Raji (cell line): ENCODE results near the gene CNTNAP5.

Experiments used
- POLR2A ChIP-seq: IDR thresholded peaks from 2 replicates; pipeline ENCODE4 v1.6.1; 2011; ENCODE audit warnings: low read depth, low read length, control low read depth; ENCODE audit not compliant: insufficient read depth

CNTNAP5 gene

GRCh38 chr2:124560592-124561112, 535.6 kb downstream of the CNTNAP5 start:
- TF ChIP-seq POLR2A: no peak

GRCh38 chr2:124561486-124561885, 536.4 kb downstream of the CNTNAP5 start:
- no peak for TF ChIP-seq POLR2A

GRCh38 chr2:124563426-124563825, 538.3 kb downstream of the CNTNAP5 start:
- TF ChIP-seq POLR2A: no peak

GRCh38 chr2:124566518-124566970, 541.5 kb downstream of the CNTNAP5 start:
- TF ChIP-seq POLR2A: no peak

- TF ChIP-seq POLR2A: no peak
Measured at GRCh38 chr2:124570872-124571271, 545.8 kb downstream of the CNTNAP5 start.

- TF ChIP-seq POLR2A: no peak
Measured at GRCh38 chr2:124571836-124572235, 546.7 kb downstream of the CNTNAP5 start.

GRCh38 chr2:124572934-124573634, 548.0 kb downstream of the CNTNAP5 start:
- TF ChIP-seq POLR2A: no peak

GRCh38 chr2:124575497-124575896, 550.4 kb downstream of the CNTNAP5 start:
- no peak for TF ChIP-seq POLR2A

GRCh38 chr2:124580263-124580662, 555.2 kb downstream of the CNTNAP5 start:
- TF ChIP-seq POLR2A: no peak

- no peak for TF ChIP-seq POLR2A
Measured at GRCh38 chr2:124582387-124582786, 557.3 kb downstream of the CNTNAP5 start.

GRCh38 chr2:124584615-124585014, 559.5 kb downstream of the CNTNAP5 start:
- no peak for TF ChIP-seq POLR2A

GRCh38 chr2:124585277-124585676, 560.2 kb downstream of the CNTNAP5 start:
- TF ChIP-seq POLR2A: no peak

GRCh38 chr2:124586210-124586609, 561.1 kb downstream of the CNTNAP5 start:
- no peak for TF ChIP-seq POLR2A

GRCh38 chr2:124586835-124587234, 561.7 kb downstream of the CNTNAP5 start:
- TF ChIP-seq POLR2A: no peak

- no peak for TF ChIP-seq POLR2A
Measured at GRCh38 chr2:124589971-124590370, 564.9 kb downstream of the CNTNAP5 start.

GRCh38 chr2:124602759-124603158, 577.7 kb downstream of the CNTNAP5 start:
- no peak for TF ChIP-seq POLR2A

GRCh38 chr2:124604940-124605339, 579.9 kb downstream of the CNTNAP5 start:
- TF ChIP-seq POLR2A: no peak
